Stimulated activated CD4-positive, alpha-beta T cell treated with anti-CD3 and anti-CD28 coated beads, TNF-alpha, amount 100 ng/mL, for 1 hour (primary cell): ENCODE measurements around the gene TMEM158.

Source experiments
- DNase-seq, 3 donors: peaks; one replicate each; pipeline ENCODE4 v3.0.0-alpha.2; 2020; ENCODE audit warnings: low read depth in 3 of 3, low spot score in 1 of 3

Gene TMEM158

DNA sequence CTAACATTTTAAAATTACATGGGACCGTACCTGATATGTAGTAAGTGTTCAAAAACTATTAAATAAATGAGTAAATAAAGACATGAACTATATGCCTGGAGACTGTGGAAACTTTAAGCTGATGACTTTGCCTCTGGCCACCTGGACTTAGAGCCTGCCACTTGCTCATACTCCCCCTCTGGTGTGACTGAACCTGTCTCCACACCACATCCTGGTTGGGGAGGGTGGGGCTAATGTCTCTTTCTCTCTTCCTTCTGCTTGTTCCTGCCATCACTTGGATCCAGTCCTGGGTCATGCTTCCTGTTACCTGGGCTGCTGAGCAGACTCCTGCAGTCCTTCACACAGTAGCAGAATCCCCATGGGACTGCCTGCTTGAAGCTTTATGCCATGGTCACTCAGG, 8.2 kb upstream of the TMEM158 start:
- no peak for DNase-seq

DNA sequence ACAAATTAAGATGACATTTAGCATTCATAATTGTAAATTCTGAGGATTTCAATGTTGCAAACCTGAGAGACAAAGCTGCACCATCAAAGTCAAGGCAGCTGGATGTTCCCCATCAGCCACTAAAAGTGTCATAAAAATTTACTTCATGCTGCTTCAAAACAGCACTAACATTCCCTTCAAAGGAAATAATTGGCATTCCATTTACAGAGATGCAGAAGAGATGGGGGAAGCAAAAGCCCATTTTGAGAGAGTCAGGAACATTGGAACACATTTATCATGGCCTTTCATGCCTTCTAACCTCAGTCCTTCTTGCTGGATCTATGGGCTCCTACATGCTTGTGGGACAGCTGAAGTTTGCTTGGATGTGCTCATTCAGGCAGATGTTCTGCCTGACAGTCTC, 6.4 kb upstream of the TMEM158 start:
- no peak for DNase-seq

DNA sequence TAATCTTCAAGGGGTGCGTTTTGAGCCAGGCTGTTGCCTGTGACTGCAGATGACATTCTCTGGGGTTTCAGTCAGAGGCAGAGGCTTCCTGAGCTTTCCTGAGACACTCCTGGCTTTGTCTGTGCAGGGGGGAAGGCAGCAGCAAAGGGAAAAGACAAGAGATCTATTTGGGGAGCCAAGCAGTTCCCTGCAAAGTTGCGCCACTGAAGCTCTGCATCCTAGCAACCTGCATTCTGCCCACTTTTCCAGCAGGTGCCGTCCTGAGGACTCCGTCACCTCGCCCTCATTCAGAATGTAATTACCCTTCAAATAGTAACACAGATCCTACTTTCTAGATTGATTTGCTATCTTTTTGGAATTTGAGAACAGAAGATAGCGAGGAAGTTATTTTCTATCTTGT, 1.9 kb upstream of the TMEM158 start:
- DNase-seq = no peak

DNA sequence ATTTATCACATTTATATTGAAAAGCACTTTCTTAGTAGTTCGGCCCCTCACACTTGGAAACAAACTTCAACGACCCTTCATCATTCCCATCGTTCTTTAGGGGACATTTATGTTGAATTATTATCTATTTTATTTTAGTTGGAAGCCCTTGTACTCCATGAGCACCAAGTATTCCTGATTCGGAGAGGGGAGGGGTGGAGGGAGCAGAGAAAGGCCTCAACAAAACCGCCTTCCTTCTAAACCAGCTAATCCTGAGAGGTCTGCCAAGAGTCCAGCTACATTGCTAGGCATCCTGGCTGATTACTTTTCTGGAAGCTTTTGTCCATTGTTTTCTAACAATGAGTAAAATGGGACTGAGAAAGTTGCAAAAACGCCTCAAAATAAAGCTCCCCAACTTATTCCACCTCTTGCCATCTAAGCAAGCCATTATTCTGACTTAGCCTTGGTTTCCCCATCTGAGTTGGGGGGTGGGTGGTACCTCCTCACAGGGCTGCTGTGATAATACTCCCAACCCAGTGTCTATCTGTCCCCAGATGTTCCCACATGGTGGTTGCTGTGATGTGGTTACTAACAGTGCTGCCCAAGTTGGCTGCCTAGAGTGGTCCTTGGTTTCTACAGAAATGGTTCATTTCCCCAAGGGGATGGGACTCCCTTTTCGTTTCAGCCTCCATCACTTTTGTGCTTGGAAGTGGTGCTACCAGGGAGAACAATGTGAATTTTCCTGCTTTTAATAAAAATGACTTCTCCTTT, 1.2 kb upstream of the TMEM158 start:
- DNase-seq = no peak

DNA sequence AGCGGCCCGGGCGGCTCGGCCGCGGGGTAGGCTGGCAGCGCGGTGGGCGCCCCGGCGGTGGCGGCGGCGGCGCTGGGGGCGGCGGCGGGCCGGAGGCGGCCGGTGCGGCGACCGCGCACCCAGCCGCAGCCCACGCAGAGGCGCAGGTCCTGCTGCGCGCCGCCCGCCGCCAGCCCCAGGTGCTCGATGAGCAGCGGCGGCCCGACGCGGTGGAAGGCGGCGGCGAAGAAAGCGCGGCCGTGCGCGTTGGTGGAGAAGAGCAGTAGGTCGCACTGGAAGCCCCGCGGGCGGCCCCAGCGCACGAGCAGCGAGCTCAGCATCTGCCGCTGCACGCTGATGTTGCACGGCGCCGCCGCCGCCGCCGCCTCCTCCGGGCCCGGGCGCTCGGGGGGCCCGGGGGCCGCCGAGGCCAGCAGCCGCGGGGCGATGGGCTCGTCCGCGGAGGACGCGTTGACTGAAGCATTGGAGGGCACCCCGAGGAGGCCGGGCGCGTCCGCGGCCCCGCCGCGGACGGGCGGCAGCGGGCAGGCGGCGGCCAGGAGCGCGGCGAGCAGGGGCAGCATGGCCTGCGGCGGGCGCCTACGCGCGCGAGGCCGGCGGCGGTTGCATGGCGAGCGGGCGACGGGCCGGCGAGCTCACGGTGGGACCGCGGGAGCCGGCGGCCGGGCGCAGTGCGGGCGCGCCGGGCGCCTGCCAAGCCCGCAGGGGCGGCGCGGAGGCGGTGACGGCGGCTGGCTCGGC, 452 bp downstream of the TMEM158 start:
- DNase-seq = peak in 1 of 3 donors; percentile 12

DNA sequence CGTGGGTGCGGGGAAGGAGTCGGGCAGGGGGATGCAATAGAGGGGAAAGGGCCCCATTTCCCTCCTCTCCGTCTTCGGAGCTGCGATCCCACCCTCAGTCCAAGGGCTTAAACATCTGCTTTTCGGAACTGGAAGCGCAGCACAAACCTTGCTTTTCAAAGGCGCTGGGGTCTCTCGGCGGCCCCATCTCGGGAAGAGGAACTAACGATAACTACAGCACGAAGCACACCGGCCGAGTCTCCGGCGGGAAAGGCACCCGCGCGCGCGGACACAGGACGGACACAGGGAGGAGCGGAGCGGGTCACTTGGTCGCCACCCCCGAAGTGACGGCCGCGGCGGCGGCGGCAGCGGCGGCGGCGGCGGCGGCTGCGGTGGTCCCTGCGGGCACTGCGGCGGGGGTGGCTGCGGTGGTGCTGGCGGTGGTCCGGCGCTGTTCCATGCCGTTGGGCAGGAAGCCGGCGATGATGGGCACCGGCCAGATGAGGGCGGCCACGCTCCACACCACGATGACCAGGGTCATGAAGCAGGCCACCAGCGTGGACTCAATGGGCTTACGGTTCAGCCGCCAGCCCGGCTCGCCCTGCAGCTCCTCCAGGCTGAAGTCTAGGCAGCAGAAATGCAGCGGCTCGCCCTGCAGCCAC, 1.1 kb downstream of the TMEM158 start:
- DNase-seq = peak in 1 of 3 donors; percentile 7

DNA sequence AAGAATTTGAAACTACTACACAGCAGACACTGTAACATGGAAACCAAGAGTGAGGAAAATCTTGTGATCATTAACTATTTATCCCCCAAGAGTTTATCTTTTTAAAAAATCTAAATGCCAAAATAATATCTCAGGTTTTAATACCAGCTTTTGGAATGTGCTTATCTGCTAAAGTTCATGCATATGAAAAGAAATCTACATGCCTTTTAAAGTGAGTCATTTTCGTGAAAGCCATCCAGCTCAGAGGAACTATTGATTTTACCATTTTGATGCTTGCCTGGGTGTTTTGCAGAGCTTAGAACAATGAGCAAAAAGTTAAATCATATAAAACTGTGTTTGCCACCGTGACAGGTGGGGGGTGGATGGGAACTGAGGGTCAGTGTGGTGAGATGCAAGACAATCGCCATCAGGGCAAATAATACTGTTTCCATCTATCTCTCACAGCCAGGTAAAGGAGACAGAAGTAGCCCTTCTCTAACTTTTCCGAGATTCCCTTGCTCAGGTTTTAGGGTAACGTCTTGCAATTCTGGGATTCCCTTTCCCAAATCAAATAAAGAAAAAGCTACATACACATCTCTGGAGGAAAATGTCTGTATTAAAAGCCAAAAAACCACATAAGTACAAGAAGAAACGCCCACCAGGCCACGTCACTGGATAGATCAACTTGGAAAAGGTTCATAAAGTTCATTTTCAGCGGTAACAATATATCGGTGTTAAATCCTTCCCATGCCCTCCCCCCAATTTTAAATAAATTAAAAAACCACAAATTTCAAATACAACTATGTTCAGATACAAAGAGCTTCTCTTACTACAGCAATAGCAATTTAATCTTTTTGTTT, 2.0 kb downstream of the TMEM158 start:
- DNase-seq = no peak

DNA sequence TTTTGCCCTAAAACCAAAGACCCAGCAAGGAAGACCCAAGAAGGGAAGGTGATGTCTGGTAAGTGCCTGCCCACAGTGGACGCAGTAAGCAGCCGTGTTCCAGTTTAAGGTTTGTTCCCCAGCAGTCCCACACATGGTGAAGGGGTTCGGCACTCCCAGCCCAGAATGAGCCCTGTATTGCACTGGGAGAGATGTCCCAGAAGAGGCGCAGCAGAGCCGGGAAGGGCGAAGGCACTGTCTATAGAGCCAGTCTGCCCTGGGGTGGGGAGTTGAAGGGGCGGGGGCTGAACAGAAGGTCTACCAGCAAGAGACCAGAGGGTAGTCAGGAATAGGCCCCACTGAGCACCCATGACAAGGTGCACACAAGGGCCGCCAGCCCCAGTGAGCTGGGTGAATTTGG, 6.4 kb downstream of the TMEM158 start:
- DNase-seq = no peak

DNA sequence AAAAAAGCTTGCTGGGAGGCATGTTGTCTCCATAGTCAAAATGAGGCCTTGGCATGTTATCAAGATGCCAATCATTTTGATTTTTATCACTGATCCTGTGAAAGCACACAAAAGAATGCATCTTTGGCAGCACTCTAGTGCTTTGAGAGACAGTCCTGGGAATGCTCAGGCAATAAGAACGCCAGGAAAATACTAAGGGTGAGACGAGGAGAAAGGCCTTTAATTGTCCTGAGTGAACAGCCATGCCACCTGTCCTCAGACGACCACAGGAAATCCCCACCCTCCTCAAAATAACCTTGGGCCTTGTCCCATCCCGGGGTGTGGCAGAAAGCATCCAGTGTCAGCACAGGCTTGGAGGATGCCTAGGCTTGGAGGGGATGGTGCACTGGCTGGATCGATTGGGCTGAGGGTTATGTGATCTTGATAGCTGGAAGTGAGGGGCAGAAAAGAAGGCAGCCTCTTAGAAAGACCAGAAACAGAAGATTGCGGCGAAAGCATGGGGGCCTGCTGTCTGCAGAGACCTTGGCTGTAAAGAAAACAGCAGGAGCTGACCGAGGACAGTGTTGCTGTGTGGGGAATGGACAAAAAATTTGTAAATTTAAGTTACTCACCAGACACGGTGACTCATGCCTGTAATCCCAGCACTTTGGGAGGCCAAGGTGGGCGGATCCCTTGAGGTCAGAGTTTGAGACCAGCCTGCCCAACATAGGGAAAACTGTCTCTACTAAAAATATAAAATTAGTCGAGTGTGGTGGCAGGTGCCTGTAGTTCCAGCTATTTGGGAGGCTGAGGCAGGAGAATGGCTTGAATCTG, 7.3 kb downstream of the TMEM158 start:
- no peak for DNase-seq

DNA sequence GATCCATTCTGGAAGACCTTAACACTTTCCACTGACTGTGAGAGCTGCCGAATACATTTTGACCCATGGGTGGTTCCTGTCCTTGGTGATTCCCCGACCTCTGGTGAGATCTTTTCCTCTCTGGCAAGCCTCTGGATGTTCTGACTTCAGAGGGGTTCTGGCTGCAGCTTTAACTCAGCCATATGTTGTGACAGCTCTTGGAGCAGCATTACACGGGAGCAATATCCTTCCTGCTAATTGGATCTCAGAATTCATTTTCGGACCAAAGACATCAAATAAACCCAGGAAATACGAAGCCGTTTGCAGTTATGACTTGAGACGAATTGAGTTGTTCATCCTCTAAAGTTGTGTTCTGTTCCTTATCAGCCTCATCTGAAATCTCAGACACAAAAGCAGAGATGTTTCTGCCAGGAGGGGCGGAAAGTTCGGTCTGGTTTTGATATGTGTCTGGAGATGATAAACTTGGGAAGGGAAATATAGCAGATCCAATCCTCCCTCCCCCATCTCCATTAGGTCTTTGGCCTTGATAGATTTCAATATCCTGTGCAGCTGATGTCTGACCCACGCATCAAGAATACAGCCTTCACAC, 10.0 kb downstream of the TMEM158 start:
- no peak for DNase-seq

DNA sequence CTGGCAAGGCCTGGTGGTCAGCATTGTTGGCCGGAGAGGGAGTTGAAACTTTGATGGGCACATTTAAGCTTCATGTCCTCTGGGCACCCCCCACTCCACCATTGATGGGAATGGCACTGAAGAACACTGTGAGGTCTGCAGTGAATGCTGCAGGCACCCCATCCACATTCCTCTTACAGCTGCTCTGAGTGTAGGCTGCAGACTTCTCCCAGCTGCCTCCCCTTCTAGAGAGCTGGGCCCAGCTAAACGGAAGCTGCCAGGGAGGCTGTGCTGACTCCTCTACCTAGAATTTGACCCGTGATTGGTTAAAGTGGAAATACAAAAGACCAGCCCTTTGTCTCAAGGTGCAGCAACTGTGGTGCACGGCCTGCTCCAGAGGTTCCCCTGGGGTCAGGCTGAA, 10.6 kb downstream of the TMEM158 start:
- no peak for DNase-seq

DNA sequence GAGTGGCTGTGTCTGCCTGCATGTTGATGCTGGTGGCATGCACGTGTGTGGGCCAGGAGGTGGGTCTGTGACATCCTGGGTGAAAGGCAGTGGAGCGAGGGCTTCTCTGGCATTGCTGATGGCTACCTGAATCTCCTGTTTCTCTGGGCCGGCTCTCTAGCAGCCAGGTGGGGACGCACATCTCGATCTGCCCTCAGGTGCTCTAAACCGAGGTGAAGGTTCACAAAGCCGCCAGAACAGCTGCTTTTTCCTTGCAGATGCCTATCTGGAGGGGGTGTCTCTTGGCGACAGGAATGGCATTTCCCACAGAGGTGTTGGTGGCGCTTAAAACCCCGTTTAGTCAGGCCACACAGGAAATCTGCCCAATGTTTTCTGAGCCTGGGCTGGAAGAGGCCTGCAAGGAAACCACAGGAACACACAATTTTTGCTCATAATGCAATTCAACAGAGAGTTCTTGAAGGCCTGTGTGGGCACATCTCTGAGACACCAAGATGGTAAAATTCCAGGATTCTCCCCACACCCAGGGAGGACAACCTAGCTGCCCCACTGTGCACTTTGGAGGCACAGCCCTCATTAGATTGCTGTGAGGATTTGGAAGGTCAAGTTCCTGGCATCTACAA, 11.9 kb downstream of the TMEM158 start:
- no peak for DNase-seq

DNA sequence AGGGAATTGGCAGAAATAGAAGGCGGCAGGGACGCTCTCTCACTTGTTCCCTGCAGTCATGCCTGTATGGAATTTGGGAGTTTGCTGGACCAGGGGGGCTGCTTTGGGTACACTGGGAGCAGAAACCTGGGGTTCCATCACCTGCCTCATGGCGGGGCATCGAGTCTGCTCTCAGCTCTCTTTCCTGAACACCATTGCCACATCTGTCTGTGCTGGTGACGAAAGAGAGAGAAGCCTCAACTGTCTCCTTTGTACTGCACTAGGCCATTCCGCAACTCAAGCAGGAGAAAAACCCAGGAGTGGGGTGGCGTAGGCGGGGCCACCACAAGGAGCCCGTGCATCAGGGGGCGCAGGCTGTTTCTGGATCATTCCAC, 14.0 kb downstream of the TMEM158 start:
- no peak for DNase-seq

DNA sequence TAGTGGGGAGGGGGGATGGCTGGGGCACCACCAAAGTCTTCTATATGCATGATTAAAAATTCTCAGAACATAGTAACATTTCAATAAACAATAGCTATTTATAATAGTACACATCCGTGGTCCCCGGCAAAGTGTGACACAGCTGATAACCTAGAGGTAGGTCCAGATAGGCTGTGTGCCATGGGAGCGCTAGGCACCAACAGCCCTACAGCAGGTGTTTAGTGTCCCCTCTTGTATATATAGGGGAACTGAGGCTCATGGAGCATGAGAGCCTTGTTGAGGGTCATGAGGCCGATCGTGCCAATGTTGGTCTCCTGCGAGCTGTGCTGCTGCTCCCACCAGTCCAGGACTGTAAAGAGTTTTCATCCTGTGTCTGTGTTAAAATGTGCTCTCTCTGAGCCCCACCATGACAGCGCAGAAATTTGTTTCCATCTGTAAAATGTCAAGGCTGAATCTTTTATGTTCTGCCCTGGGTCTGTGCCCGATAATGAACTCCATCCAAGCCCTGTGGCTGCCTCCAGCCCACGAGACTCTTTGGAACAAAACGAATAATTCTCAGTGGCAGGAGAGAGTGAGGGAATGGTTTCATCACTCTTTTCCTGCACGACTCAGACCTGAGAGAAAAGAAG, 14.5 kb downstream of the TMEM158 start:
- DNase-seq = no peak

DNA sequence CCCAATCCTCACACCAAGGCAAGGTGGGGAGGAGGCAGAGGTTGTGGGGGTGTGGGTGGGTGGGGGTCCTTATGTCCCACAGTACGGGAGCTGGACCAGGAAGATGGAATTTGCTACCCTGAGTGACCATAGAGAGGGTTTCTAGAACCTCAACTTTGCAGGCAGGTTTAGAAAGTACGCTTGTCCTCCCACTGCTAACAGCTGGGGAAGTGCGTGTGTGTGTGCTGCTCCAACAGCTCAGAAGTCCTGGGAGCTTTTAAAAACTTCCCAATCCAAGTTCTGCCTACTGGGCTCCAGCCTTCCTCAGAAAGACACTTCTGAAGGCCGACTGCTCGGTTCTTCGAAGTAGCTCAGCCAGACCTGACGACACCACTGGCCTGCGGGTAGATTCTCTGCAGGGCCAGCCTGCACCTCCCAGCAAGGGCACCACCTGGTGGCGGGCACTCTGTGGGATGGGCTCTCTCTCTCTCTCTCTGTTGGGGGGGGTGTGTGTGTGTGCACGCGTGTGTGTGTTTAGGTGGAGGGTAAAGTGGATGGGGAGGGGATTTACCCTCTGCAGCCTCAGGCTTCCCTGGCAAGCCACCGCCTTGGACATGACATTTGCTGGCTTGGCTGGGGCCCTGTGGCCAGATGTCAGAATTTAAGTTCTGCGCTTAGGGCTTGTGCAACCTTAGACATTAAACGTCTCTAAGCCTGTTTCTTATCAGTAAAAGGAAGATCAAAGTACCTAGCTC, 15.6 kb downstream of the TMEM158 start:
- DNase-seq = peak; percentile 55 to 74 (median 63)

DNA sequence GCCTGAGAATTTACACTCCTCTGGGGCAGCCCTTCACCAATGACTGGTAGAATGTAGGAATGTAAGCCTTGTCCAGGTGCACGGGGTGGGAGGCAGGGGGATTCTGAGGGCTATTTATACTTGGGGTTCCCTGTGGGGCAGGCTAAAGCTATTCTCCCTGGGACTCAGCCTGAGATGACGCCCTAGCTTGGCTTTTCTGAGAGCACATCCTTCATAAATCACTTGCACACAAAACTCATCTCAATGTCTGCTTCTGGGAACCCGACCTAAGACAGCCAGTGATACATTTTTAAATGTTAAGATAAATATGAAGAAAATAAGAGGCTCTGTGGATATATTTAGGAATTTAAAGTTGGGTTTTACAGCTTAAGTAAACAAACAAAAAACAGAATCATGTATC, 16.6 kb downstream of the TMEM158 start:
- DNase-seq = no peak

DNA sequence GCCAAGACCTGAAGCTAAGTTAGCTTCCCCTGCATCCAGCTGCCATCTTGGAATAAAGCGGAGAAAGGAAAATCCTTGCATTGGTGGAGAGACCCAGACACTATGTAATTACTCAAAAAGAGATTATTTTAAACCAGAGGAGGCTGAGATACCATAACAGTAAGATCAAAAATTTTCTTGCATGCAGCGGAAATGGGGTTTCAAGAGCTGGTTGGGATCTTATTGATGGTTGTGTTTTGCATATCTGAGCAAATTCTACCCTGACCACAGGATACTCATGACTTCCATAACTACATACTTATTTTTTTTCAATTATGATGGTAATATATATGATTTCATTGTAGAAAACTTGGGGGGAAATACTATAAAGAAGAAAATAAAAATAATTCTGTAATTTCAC, 17.5 kb downstream of the TMEM158 start:
- no peak for DNase-seq

DNA sequence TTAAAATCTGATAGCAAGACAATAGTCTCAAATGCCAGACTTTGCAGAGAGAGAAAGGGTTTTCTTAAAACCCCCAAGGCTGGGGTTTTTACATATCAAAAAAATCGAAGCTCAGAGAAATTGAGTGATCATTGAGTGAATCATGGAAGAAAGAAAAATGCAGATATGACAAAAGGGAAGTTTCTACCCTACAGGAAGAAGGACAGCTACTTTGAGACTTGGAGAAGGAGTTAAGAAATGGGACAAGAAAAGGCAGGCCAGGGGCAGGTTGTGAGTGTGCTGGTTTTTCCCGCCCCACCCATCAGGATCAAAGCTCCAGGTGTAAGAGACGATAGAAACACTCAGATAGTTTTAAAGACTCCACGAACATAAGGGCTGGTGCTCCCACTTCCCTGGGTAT, 18.6 kb downstream of the TMEM158 start:
- no peak for DNase-seq

DNA sequence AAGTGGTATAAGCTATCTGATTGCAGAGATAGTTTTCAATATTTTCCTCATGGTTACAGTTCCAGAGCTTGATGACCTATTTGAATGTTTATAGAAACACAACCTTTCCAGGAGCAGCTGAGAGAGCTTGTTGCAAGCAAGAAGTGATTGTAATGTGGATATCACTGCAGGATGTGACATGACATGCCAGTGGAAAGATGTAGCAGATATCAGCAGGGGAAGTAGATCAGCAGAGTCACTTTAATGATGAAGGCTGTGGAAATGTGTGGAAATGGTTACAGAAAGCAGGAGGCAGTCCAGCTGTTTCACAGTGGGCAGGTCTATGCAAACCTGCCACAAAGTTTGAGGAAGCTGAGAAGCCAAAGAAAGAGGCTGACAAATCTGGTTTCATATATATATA, 21.0 kb downstream of the TMEM158 start:
- DNase-seq = no peak
